ENCODE data around the gene USF1. TPM values are rescaled to one million over a fixed set of nuclear protein-coding genes. Genes with fewer than 3 reads are reported as not detected.
"Not testable (repeated sequence)": the region's sequence is repeated elsewhere in the genome, so short reads cannot be mapped to it uniquely, and the experiment has no call there.

USF1 gene
- total and polyA plus RNA-seq, 2 donors: 46.7 to 55.9 TPM

DNA sequence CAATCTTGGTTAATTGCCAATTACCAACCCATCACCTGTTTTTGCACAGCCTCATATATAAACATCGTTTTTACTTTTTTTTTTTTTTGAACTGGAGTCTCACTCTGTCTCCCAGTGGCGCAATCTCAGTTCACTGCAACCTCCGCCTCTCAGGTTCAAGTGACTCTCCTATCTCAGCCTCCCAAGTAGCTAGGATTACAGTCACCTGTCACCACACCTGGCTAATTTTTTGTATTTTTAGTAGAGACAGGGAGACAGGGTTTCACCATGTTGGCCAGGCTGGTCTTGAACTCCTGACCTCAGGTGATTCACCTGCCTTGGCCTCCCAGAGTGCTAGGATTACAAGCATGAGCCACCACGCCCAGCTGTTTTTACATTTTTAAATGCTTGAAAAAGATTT is 53.7 kb downstream of the USF1 start:
- WGBS: 91% methylated on average over 4 of the region's 4 CpGs

More for the DNA sequence above, 53.7 kb downstream of the USF1 start:
- not testable (repeated sequence) for H3K36me3 ChIP-seq (ENCODE audit: insufficient read depth); DNase-seq (ENCODE audit: extremely low spot score); H3K4me3 ChIP-seq (ENCODE audit: low read depth, low read length); H3K27ac ChIP-seq (ENCODE audit: low read depth); H3K4me1 ChIP-seq (ENCODE audit: insufficient read depth)

Small RNA genes lying within 50 kb of the gene (small RNA-seq; reads per million reads assigned to genes)
- not detected for gene AL591806.2

Other genes with a start within 250 kb of the USF1 start
- 0.11 TPM for gene LY9, start 249.8 kb downstream of the USF1 start, total RNA-seq
- 0.49 TPM for gene LY9, start 249.8 kb downstream of the USF1 start, polyA plus RNA-seq
- 0.21 TPM for gene CD244, start 183.1 kb downstream of the USF1 start, total RNA-seq
- gene CD244, start 183.1 kb downstream of the USF1 start, polyA plus RNA-seq: 0.89 TPM
- gene ITLN1, start 160.8 kb downstream of the USF1 start, total RNA-seq: 3.4 TPM
- gene ITLN1, start 160.8 kb downstream of the USF1 start, polyA plus RNA-seq: 0.56 TPM
- not detected for gene ITLN2, start 91.2 kb downstream of the USF1 start, total RNA-seq
- 0.37 TPM for gene ITLN2, start 91.2 kb downstream of the USF1 start, polyA plus RNA-seq
- 35.2 TPM for gene F11R, start 24.8 kb downstream of the USF1 start, total RNA-seq
- 23.4 TPM for gene F11R, start 24.8 kb downstream of the USF1 start, polyA plus RNA-seq
- gene TSTD1, start 7.0 kb downstream of the USF1 start, total RNA-seq: 23.1 TPM
- gene TSTD1, start 7.0 kb downstream of the USF1 start, polyA plus RNA-seq: 36.7 TPM
- 2.9 TPM for gene ARHGAP30, start 23.9 kb upstream of the USF1 start, total RNA-seq
- gene ARHGAP30, start 23.9 kb upstream of the USF1 start, polyA plus RNA-seq: 5.1 TPM
- gene NECTIN4, start 43.6 kb upstream of the USF1 start, total RNA-seq: 12.2 TPM
- gene NECTIN4, start 43.6 kb upstream of the USF1 start, polyA plus RNA-seq: 5.0 TPM
- 1.3 TPM for gene KLHDC9, start 52.4 kb upstream of the USF1 start, total RNA-seq
- 8.4 TPM for gene KLHDC9, start 52.4 kb upstream of the USF1 start, polyA plus RNA-seq
- gene PFDN2, start 72.1 kb upstream of the USF1 start, total RNA-seq: 9.8 TPM
- gene PFDN2, start 72.1 kb upstream of the USF1 start, polyA plus RNA-seq: 108 TPM
- 18.9 TPM for gene NIT1, start 72.1 kb upstream of the USF1 start, total RNA-seq
- gene NIT1, start 72.1 kb upstream of the USF1 start, polyA plus RNA-seq: 49.5 TPM
- 16.9 TPM for gene DEDD, start 86.7 kb upstream of the USF1 start, total RNA-seq
- 43.0 TPM for gene DEDD, start 86.7 kb upstream of the USF1 start, polyA plus RNA-seq
- gene UFC1, start 108.0 kb upstream of the USF1 start, total RNA-seq: 82.4 TPM
- 119 TPM for gene UFC1, start 108.0 kb upstream of the USF1 start, polyA plus RNA-seq
- gene USP21, start 113.5 kb upstream of the USF1 start, total RNA-seq: 12.5 TPM
- gene USP21, start 113.5 kb upstream of the USF1 start, polyA plus RNA-seq: 28.4 TPM
- 13.9 TPM for gene PPOX, start 120.4 kb upstream of the USF1 start, total RNA-seq
- gene PPOX, start 120.4 kb upstream of the USF1 start, polyA plus RNA-seq: 25.9 TPM
- 15.3 TPM for gene B4GALT3, start 131.5 kb upstream of the USF1 start, total RNA-seq
- 21.5 TPM for gene B4GALT3, start 131.5 kb upstream of the USF1 start, polyA plus RNA-seq
- 4.4 TPM for gene ADAMTS4, start 153.1 kb upstream of the USF1 start, total RNA-seq
- gene ADAMTS4, start 153.1 kb upstream of the USF1 start, polyA plus RNA-seq: 19.6 TPM
- gene NDUFS2, start 156.4 kb upstream of the USF1 start, total RNA-seq: 71.9 TPM
- gene NDUFS2, start 156.4 kb upstream of the USF1 start, polyA plus RNA-seq: 100 TPM
- 15.9 TPM for gene FCER1G, start 169.3 kb upstream of the USF1 start, total RNA-seq
- gene FCER1G, start 169.3 kb upstream of the USF1 start, polyA plus RNA-seq: 161 TPM
- gene APOA2, start 177.7 kb upstream of the USF1 start, total RNA-seq: not detected
- 5.4 TPM for gene APOA2, start 177.7 kb upstream of the USF1 start, polyA plus RNA-seq
- gene TOMM40L, start 180.1 kb upstream of the USF1 start, total RNA-seq: 6.0 TPM
- 14.3 TPM for gene TOMM40L, start 180.1 kb upstream of the USF1 start, polyA plus RNA-seq
- gene NR1I3, start 192.2 kb upstream of the USF1 start, total RNA-seq: not detected
- 0.27 TPM for gene NR1I3, start 192.2 kb upstream of the USF1 start, polyA plus RNA-seq
- gene PCP4L1, start 212.8 kb upstream of the USF1 start, total RNA-seq: 22.8 TPM
- 39.2 TPM for gene PCP4L1, start 212.8 kb upstream of the USF1 start, polyA plus RNA-seq

All from urinary bladder (tissue), 4 donors.